Measurements from ENCODE around the gene BLM.
"Not testable (repeated sequence)": the region's sequence is repeated elsewhere in the genome, so short reads cannot be mapped to it uniquely, and the experiment has no call there.

Gene BLM

DNA sequence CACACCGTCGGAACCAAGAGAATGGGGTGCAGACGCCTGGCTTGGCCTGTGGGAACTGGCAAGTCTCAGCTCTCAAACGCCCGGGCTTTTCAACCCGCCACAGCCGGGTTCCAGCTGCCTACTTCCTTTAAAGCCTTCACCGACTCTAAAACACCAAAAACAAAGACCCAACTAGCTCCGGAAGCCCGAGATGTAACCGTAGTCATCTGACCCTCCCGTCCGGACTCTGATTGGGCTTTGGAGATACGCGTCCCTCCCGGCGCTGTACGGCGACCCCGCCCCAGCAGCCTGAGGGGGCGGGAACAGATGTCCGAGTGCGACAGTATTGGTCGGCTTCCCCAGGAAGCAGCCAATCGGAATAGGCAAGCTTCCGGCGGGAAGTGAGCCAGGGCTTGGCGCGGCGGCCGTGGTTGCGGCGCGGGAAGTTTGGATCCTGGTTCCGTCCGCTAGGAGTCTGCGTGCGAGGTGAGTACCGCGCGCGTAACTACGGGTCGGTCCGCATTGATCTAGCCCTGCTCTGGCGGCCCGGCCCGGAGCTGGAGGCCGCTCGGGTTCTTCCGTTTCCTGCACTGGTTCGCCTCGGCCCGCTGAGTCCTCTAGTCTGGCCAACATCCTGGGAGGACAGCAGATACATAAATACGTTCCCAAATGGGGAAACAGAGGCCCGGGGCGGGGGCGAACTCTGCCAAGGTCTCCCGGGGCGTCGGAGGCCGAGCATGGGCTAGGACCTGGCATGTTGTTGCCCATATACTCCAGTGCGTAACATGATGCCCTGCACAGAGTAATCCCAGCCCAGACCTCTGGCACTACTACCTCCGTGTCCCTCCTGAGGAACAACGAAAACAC lies at the start of gene BLM:
BLM (plus strand) TSS at position 371 of the 846 bp plus-strand sequence. CDS start 30,047 bp downstream, outside the sequence.
- DNase-seq = peak; percentile 96

DNA sequence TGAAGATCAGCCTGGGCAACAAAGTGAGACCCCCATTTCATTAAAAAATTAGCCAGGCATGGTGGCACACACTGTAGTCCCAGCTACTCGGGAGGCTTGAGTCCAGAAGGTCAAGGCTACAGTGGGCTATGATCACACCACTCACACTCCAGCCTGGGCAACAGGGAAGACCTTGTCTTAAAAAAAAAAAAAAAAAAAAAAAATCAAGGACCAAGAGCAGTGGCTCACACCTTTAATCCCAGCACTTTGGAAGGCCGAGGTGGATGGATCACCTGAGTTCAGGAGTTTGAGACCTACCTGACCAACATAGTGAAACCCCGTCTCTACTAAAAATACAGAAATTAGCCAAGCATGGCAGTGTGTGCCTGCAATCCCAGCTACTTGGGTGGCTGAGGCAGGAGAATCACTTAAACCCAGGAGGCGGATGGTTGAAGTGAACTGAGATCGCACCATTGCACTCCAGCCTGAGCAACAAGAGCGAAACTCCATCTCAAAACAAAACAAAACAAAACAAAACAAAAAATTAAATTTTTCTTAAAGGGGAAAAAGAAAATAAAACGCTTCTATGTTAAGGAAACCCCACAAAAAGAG lies 49.3 kb upstream of the BLM start:
- not testable (repeated sequence) for DNase-seq

DNA sequence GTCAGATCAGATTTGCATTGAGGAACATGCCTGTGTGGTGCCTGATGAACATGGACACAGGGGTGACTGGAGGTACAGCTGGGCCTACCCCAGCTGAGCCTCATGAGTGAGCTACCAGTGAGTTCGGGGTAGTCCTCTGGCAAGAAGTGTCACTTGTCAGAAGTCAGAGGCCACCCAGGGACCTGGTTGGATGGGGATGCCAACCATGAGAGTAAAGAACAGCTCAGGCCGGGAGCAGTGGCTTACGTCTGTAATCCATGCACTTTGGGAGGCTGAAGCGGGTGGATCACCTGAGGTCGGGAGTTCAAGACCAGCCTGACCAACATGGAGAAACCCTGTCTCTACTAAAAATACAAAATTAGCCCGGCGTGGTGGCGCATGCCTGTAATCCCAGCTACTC lies 46.5 kb upstream of the BLM start:
- not testable (repeated sequence) for DNase-seq

DNA sequence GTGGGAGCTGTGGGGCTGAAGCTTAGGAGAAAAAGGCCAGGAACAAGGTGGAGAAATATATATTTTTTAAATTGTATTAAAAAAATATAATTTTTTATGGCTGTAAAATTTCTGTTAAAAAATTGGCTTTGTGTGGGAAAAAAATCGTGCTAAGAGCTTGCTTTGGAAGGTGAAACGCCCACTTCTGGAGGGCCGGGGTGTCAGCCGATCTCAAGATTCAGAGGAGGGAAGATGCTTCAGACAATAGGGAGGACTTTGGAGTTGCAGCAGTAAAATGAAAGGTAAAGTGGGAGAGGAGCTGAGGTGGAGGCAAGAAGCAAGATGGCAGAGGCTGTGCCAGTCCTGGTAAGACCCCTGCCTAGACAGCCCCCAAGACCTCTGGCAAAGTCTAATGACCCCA lies 45.9 kb upstream of the BLM start:
- no peak for DNase-seq

DNA sequence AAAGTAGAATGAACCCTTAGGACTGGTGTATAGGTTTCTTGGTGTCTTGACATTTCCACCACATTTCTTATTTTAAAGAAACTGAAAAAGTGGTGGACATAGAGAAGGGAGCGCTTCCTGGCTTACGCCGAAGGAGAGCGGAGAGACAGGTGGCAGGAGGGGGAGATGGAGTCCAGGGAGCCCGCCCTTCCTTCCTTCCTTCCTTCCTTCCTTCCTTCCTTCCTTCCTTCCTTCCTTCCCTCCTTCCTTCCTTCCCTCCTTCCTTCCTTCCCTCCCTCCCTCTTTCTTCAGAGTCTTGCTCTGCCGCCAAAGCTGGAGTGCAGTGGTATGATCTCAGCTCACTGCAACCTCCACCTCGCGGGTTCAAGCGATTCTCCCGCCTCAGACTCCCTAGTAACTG lies 43.8 kb upstream of the BLM start:
- DNase-seq = not testable (repeated sequence)

DNA sequence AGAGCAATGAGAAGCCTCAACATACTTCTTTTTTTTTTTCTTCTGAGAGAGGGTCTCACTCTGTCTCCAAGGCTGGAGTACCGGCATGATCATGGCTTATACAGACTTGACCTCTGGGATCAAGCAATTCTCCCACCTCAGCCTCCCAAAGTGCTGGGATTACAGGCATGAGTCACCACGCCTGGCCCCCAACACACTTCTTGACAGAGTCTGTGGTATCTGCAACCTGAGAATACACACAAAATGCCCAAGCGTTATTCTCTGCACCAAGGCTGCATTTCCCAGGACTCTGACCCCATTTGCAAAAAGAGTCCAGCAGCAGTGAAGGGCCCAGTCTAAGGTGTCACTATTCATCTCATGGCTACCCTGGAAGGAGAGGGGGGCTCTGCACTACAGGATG lies 42.7 kb upstream of the BLM start:
- DNase-seq = no peak

DNA sequence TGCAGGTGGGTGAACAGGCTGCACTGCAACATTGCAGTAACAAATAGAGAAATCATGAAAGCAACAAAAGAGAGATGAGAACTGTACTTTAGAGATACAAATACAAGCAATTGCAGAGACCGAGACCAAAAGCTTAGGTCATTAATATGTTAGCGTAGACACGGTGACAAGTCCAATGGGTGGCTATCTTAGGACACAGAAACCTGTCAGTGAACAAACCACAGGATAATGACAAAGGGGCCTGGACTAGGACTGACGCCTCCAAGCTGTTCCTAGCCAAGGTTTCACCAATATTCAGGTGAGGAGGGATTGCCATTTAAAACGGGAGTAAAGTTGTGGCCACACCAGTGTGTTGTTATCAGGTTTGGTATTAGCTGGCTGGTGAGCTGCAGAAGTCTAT lies 41.7 kb upstream of the BLM start:
- DNase-seq = no peak

DNA sequence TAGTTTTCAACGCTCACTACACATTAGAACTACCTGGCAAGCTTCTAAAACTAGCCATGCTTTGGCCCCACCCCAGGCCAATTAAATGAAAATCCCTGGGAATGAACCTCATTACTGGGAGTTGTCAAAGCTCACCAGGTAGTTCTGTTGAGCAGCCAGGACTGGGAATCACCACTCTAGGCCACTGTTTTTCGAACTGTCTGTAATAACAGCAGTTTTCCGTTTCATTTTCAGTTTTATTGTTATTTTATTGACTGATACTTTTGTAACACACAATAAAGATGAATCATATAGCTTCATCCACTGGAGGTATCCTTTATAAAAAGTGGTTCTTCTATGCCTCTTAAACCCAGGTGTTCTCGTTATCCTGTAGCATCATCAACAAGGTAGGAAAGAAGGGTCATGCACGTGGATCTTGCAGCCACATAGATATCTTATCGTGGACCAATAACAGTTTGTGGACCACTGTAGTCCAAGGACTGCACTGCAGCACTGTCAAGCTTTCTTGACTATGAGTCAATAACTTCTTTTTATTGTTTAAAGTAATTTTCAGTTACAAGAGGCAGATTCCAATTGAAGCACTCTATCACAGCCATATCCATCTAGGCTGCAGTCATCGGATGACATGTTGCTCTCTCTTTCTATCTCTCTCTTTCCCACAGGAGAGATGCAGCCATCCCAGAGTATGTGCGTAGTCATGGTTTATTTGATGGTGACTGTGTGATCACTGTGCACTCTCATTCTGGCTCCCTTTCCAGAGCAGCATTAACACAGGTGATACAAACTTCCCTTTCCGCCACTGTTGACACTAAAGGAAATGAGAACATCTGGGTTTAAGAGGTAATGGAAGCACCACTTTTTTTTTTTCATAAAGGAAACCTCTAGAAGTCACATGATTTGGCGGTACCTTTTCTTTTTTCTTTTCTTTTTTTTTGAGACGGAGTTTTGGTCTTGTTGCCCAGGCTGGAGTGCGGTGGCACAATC lies 39.0 kb upstream of the BLM start:
- DNase-seq = no peak

DNA sequence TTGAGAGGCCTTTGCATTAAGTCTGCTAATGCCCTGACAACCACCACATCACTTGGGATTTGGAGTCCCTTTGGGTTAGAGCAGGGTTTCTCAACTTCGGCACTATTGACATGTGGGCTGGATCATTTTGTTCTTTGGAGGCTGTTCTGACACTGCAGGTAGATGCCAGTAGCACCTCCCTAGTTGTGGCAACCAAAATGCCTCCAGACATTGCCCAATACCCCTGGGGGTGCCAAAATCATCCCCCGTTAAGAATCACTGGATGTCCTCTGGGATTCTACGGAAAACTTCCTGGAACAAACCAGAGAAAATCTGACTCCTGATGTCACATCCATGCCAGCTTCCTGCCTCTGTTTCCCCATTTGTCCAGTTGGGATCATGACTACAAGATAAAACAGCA lies 37.2 kb upstream of the BLM start:
- no peak for DNase-seq

- DNase-seq = no peak
Measured at GRCh38 chr15:90680371-90680935, 36.7 kb upstream of the BLM start.

DNA sequence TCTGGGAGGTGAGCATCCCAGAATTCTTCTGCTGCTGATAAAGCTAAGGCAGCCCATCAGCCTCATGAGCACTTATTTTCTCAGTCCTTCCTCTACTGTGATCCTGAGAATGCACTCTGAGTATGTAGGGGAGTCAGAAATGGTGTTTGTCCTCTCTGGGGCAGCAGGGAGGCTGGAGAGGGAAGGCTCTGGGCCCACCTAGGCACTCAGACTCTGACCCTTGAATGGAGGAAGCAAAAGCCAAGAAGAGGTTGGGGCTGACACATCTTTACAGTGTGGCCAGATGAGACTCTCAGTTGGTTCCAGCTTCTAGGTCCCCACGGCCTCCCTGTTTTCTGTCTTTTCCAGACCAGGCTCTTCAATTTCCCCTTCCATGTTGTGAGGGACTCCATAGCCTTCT lies 36.1 kb upstream of the BLM start:
- DNase-seq = no peak

GRCh38 chr15:90681480-90681879 lies 35.7 kb upstream of the BLM start:
- no peak for DNase-seq

DNA sequence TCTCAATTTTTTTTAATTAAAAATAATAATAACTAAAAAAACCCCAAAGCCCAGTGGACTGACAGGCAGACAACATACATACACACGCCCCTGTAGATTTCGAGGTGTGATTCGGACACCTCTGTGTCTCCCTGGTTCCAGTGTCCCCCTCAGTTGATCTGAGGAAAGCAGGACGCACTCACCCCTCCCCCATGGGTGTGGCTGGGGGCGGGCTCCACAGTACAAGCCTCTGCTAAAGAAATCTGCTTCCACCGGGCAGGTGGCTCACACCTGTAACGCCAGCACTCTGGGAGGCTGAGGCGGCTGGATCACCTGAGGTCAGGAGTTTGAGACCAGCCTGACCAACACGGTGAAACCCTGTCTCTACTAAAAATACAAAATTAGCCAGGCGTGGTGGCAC lies 33.8 kb upstream of the BLM start:
- DNase-seq = no peak

GRCh38 chr15:90683876-90684275 lies 33.3 kb upstream of the BLM start:
- no peak for DNase-seq

GRCh38 chr15:90684281-90684680 lies 32.9 kb upstream of the BLM start:
- DNase-seq = no peak

DNA sequence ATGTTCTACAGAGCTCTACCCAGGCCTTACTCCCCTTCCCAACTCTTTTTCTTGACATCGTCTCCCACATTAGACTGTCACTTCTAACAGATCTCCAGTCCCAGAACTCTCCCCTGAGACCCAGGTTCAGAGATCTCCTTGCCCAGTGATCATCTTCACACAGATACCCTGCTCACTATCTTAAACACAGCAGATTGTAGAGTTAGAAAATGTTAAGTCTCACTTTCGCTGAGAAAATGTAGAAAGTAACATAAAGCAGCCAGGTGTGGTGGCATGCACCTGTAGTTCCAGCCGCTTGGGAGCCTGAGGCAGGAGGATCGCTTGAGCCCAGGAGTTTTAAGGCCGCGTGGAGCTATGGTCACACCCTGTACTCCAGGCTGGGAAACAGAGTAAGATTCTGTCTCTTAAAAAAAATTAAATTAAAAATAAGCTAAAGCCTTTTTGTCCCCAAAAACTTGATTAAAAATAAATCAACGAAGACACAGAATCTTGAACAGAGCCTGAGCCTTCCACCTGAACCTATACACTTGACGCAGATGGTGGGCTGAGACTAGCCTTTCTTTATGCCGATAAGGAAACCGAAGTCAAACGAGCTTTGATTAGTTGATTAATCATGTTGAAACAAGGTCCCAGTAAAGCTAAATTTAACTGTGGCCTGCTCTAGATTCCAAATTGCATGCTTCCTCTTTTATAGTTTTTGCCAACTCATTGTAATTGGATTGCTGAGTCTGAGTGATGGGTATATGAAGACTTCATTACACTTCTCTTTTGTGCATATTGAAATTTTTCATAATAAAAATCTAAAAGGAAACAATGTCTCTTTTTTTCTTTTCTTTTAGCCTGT lies 31.3 kb upstream of the BLM start:
- DNase-seq = peak; percentile 64

DNA sequence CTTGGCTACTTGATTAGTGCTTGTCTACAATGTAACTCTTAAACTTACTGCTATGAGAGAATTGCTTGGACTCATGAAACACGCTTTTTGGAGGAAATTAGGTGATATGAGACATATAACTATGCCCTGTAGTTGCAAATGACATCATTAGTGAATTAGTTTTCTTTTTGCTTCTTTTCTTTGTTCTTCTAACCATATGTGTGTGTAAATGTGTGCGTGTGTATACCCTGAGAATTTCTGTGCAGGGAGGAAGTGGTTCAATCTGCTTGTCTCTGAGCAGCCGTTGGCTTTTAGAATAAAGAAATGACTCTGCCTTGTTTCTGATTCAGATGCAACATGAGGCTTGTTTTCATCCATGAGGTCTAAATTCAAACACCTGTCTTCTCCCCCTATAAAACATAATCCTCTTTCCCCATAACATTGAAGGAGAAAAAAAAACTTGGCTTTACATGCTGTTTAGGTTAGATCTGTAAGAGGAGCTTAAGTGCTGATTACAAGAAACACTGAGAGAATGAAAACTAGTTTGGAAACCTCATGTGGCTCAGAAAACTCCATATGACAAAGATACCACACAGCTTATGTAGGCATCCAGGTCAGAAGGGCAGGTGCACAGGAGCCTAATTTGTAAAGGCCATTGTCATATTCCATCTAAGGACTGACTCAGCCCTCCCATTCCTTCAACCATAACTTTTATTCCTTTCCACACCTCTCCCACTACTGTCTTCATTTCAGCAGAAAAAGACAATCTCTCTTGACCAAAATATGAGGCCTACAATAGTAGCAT lies 30.5 kb upstream of the BLM start:
- peak; percentile 68 for DNase-seq

DNA sequence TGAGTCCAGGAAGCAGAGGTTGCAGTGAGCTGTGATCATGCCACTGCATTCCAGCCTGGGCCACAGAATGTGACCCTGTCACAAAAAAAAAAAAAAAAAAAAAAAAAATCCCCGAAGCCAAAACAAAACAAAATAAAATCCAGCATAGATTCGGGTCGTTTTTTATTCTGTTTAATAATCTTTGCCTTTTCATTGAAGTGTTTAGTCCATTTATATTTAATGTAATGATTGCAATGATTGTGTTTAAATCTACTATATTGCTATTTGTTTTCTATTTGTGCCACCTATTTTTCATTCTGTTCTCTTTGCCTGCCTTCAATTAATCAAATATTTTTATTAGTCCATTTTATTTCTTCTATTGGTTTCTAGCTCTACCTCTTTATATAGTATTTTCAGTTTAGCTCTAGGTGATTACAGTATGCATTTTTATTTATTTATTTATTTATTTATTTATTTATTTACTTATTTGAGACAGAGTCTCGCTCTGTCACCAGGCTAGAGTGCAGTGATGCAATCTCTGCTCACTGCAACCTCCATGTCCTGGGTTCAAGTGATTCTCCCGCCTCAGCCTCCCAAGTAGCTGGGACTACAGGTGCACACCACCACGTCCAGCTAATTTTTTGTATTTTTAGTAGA lies 27.7 kb upstream of the BLM start:
- DNase-seq = not testable (repeated sequence)

- no peak for DNase-seq
Measured at GRCh38 chr15:90690585-90690984, 26.6 kb upstream of the BLM start.

- no peak for DNase-seq
Measured at GRCh38 chr15:90691369-90691768, 25.8 kb upstream of the BLM start.
